ENCODE data around the gene TMEM41B. TPM values are rescaled to one million over a fixed set of nuclear protein-coding genes. Genes with fewer than 3 reads are reported as not detected.
A peak's percentile ranks its signal among the peaks of the same experiment; 100 is the strongest.
"Not testable (repeated sequence)": the region's sequence is repeated elsewhere in the genome, so short reads cannot be mapped to it uniquely, and the experiment has no call there.

TMEM41B gene
- total RNA-seq, 1 experiment from 2014 or later, result 110 TPM

DNA sequence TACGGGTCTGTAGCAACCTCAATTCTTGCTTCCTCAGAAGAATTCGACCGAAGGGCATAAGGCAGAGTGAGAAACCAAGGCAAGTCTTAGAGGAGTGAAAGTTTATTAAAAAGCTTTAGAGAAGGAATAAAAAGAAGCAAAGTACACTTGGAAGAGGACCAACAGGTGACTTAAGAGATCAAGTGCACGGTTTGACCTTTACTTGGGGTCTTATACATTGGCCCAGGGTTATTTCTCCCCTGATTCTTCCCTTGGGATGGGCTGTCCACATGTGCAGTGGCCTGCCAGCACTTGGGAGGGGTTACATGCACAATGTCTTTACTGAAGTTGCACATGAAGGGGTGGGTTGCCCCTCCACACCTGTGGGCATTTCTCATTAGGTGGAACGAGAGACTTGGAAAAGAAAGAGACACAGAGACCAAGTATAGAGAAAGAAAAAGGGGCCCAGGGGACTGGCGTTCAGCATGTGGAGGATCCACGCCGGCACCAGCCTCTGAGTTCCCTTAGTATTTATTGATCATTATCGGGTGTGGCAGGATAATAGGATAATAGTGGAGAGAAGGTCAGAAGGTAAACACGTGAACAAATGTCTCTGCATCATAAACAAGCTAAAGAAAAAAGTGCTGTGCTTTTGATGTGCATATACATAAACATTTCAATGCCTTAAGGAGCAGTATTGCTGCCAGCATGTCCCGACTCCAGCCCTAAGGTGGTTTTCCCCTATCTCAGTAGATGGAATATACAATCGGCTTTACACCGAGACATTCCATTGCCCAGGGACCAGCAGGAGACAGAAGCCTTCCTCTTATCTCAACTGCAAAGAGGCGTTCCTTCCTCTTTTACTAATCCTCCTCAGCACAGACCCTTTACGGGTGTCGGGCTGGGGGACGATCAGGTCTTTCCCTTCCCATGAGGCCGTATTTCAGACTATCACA, 4.3 kb upstream of the TMEM41B start:
- H3K27me3 ChIP-seq (replicated peaks; ENCODE audit: control insufficient read depth, insufficient read depth, low read length); H3K36me3 ChIP-seq (ENCODE audit: control insufficient read depth, insufficient read depth, low read length); CTCF ChIA-PET; H3K27me3 Mint-ChIP-seq (ENCODE audit: insufficient read depth, unreplicated experiment); H3K9me3 ChIP-seq; H3K9me3 Mint-ChIP-seq (ENCODE audit: unreplicated experiment): not testable (repeated sequence)
- peak overlapping the region; percentile 25; the same call in 1 of the 2 replicates for H3K4me3 ChIP-seq (ENCODE audit: low read depth, low read length)
- POLR2A ChIA-PET, result interaction anchor here (0.6 kb wide), 2 partner anchors 188 to 250 kb away, joined by 3 to 7 read pairs; no protein-coding TSS in a partner anchor
- Mint-ChIP-seq H3K4me1 (ENCODE audit: low read depth, unreplicated experiment) (peaks cover 36% of the 10 kb centered on the region), H3K36me3 (ENCODE audit: insufficient read depth, unreplicated experiment) (peaks cover 31% of the 10 kb centered on the region), H3K27ac (ENCODE audit: unreplicated experiment) (peak overlapping the region; percentile 75), H3K4me3 (ENCODE audit: unreplicated experiment) (peak overlapping the region; percentile 63)
- intact Hi-C loops (cut with micrococcal nuclease; ENCODE audit: unreplicated experiment), result loop anchor here (1.0 kb wide), 3 partner anchors 45 to 192 kb away; no protein-coding TSS in a partner anchor
- BruUV-seq (replicated peaks), result TSS peak; percentile 33
- H3K4me1 ChIP-seq, result peaks cover 39% of the 10 kb centered on the region
- peak in 1 of 2 experiments; percentile 46 for DNase-seq

DNA sequence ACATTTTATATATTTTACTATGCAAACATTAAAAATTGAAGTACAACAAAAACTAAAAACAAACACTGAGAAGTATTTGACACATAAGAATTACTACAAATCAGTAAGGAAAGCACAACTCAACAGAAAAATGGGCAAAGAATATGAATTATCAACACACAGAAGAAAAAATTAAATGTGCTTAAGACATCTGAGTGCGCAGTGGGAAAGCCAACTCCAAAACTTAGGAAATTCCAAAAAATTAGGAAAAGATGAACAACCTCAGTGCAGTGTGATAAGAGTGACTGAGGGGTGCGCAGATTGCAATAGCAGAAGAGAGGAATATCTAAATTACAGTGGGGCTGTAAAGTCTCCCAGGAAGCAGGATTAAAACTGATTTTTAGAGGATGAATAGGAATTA, 1.9 kb upstream of the TMEM41B start:
- Histone ChIP-seq H3K36me3 (ENCODE audit: control insufficient read depth, insufficient read depth, low read length) (no peaks in the 10 kb centered on the region), H3K4me1 (peaks cover 45% of the 10 kb centered on the region), H3K4me3 (ENCODE audit: low read depth, low read length) (no peak overlapping the region), H3K9me3 (no peaks in the 10 kb centered on the region), H3K27me3 (replicated peaks; ENCODE audit: control insufficient read depth, insufficient read depth, low read length) (no peaks in the 10 kb centered on the region)
- intact Hi-C loops (cut with micrococcal nuclease; ENCODE audit: unreplicated experiment), result no loop called here
- DNase-seq, result no peak
- Mint-ChIP-seq H3K27ac (ENCODE audit: unreplicated experiment) (peak overlapping the region; percentile 75), H3K36me3 (ENCODE audit: insufficient read depth, unreplicated experiment) (peaks cover 27% of the 10 kb centered on the region), H3K27me3 (ENCODE audit: insufficient read depth, unreplicated experiment) (no peaks in the 10 kb centered on the region), H3K4me3 (ENCODE audit: unreplicated experiment) (peak overlapping the region; percentile 20), H3K9me3 (ENCODE audit: unreplicated experiment) (no peaks in the 10 kb centered on the region), H3K4me1 (ENCODE audit: low read depth, unreplicated experiment) (peaks cover 31% of the 10 kb centered on the region)
- no TSS peak for BruUV-seq (replicated peaks)
- ChIA-PET CTCF (no interaction called here), POLR2A (no interaction called here)
- TF ChIP-seq, protein P1, sequence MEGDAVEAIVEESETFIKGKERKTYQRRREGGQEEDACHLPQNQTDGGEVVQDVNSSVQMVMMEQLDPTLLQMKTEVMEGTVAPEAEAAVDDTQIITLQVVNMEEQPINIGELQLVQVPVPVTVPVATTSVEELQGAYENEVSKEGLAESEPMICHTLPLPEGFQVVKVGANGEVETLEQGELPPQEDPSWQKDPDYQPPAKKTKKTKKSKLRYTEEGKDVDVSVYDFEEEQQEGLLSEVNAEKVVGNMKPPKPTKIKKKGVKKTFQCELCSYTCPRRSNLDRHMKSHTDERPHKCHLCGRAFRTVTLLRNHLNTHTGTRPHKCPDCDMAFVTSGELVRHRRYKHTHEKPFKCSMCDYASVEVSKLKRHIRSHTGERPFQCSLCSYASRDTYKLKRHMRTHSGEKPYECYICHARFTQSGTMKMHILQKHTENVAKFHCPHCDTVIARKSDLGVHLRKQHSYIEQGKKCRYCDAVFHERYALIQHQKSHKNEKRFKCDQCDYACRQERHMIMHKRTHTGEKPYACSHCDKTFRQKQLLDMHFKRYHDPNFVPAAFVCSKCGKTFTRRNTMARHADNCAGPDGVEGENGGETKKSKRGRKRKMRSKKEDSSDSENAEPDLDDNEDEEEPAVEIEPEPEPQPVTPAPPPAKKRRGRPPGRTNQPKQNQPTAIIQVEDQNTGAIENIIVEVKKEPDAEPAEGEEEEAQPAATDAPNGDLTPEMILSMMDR (IDR thresholded peaks at IDR 0.05; ENCODE audit: insufficient read depth in 1 of 2, low read depth in 1 of 2, low read length in 1 of 2, severe bottlenecking in 1 of 2, unreplicated experiment in 1 of 2), result no peak

DNA sequence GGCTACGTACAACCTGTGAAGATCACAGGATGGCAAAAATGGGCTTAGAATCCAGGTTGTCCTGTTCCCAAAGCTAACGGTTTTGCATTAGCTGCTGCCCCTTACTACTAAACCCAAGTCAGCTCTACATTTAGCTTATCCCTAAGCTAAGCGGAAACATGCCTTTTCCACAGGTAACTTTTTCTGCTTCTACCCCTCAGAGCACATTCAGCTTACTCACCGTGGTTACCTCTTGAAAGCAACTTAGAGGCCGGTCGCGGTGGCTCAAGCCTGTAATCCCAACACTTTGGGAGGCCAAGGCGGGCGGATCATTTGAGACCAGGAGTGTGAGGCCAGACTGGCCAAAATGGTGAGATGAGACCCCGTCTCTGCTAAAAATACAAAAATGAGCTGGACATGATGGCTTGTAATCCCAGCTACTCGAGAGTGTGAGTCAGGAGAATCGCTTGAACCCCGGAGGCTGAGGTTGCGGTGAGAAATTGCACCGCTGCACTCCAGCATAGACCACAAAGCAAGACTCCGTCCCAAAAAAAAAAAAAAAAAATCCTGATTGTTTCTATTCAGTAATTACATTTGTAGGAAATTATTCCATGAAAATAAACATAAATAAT, 790 bp upstream of the TMEM41B start:
- Mint-ChIP-seq H3K9me3 (ENCODE audit: unreplicated experiment) (no peaks in the 10 kb centered on the region), H3K4me3 (ENCODE audit: unreplicated experiment) (peak overlapping the region; percentile 87), H3K4me1 (ENCODE audit: low read depth, unreplicated experiment) (peaks cover 31% of the 10 kb centered on the region), H3K27ac (ENCODE audit: unreplicated experiment) (peak overlapping the region; percentile 99), H3K36me3 (ENCODE audit: insufficient read depth, unreplicated experiment) (peaks cover 26% of the 10 kb centered on the region), H3K27me3 (ENCODE audit: insufficient read depth, unreplicated experiment) (no peaks in the 10 kb centered on the region)
- BruUV-seq (replicated peaks), result TSS peak; percentile 97
- POLR2A ChIA-PET, result interaction anchor here (0.6 to 1.7 kb wide), 6 partner anchors 30 to 254 kb away, joined by 3 to 11 read pairs (median 4); no protein-coding TSS in a partner anchor
- H3K36me3 ChIP-seq (ENCODE audit: control insufficient read depth, insufficient read depth, low read length), result no peaks in the 10 kb centered on the region; the same call in 1 of the 2 replicates
- peak overlapping the region; percentile 33 for H3K4me3 ChIP-seq (ENCODE audit: low read depth, low read length)
- CTCF ChIA-PET, result interaction anchor here (1.1 kb wide), 1 partner anchor 70 kb away, joined by 4 read pairs; no protein-coding TSS in a partner anchor
- no peaks in the 10 kb centered on the region for H3K27me3 ChIP-seq (replicated peaks; ENCODE audit: control insufficient read depth, insufficient read depth, low read length)
- peaks cover 45% of the 10 kb centered on the region for H3K4me1 ChIP-seq
- no peak for DNase-seq
- TF ChIP-seq, protein P1 (IDR thresholded peaks at IDR 0.05; ENCODE audit: insufficient read depth in 1 of 2, low read depth in 1 of 2, low read length in 1 of 2, severe bottlenecking in 1 of 2, unreplicated experiment in 1 of 2), result no peak
- H3K9me3 ChIP-seq, result no peaks in the 10 kb centered on the region
- intact Hi-C loops (cut with micrococcal nuclease; ENCODE audit: unreplicated experiment), result loop anchor here (2.0 kb wide), 1 partner anchor 146 kb away; the partner anchor contains the start of gene ZNF143
